Measurements from ENCODE around the gene ITGA4. TPM values are rescaled to one million over a fixed set of nuclear protein-coding genes. Genes with fewer than 3 reads are reported as not detected.

ITGA4 gene
- total and polyA plus RNA-seq, 8 donors: 0.15 to 5.8 (median 0.84) TPM

- Histone ChIP-seq H3K27ac (no peak overlapping the region), H3K27me3 (peaks cover 0 to 2% (median 0%) of the 10 kb centered on the region in 4 donors), H3K9me3 (no peaks in the 10 kb centered on the region), H3K36me3 (no peaks in the 10 kb centered on the region), H3K4me3 (no peak overlapping the region), H3K4me1 (no peaks in the 10 kb centered on the region)
- ATAC-seq (no peak), DNase-seq (no peak), FAIRE-seq (no peak)
- TF ChIP-seq, protein P1, sequence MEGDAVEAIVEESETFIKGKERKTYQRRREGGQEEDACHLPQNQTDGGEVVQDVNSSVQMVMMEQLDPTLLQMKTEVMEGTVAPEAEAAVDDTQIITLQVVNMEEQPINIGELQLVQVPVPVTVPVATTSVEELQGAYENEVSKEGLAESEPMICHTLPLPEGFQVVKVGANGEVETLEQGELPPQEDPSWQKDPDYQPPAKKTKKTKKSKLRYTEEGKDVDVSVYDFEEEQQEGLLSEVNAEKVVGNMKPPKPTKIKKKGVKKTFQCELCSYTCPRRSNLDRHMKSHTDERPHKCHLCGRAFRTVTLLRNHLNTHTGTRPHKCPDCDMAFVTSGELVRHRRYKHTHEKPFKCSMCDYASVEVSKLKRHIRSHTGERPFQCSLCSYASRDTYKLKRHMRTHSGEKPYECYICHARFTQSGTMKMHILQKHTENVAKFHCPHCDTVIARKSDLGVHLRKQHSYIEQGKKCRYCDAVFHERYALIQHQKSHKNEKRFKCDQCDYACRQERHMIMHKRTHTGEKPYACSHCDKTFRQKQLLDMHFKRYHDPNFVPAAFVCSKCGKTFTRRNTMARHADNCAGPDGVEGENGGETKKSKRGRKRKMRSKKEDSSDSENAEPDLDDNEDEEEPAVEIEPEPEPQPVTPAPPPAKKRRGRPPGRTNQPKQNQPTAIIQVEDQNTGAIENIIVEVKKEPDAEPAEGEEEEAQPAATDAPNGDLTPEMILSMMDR (IDR thresholded peaks at IDR 0.05): no peak
- intact Hi-C loops (cut with DNase I): no loop called here
- WGBS, 2 donors: 89 to 94% methylated on average over 1 of the region's 1 CpG
Observed at GRCh38 chr2:181483876-181484275, 26.7 kb downstream of the ITGA4 start.

GRCh38 chr2:181484851-181485637 is 27.9 kb downstream of the ITGA4 start:
- TF ChIP-seq, protein P1 (IDR thresholded peaks at IDR 0.05): no peak
- H3K4me3 ChIP-seq: no peak overlapping the region
- H3K27ac ChIP-seq: no peak overlapping the region
- 52 to 61% methylated on average over 5 of the region's 5 CpGs for WGBS, 2 donors
- DNase-seq (no peak), ATAC-seq (no peak), FAIRE-seq (no peak)
- H3K27me3 ChIP-seq: peaks cover 0 to 2% (median 0%) of the 10 kb centered on the region in 4 donors
- no peaks in the 10 kb centered on the region for H3K4me1 ChIP-seq
- H3K36me3 ChIP-seq: no peaks in the 10 kb centered on the region
- H3K9me3 ChIP-seq: no peaks in the 10 kb centered on the region
- intact Hi-C loops (cut with DNase I): no loop called here

GRCh38 chr2:181485638-181485946 is 28.4 kb downstream of the ITGA4 start:
- DNase-seq (no peak), ATAC-seq (no peak), FAIRE-seq (no peak)
- WGBS, 2 donors: 13 to 19% methylated on average over 3 of the region's 3 CpGs
- Histone ChIP-seq H3K27me3 (peaks cover 0 to 2% (median 0%) of the 10 kb centered on the region in 4 donors), H3K27ac (no peak overlapping the region), H3K9me3 (no peaks in the 10 kb centered on the region), H3K4me3 (no peak overlapping the region), H3K4me1 (no peaks in the 10 kb centered on the region), H3K36me3 (no peaks in the 10 kb centered on the region)
- intact Hi-C loops (cut with DNase I): no loop called here
- TF ChIP-seq, protein P1 (IDR thresholded peaks at IDR 0.05): no peak

DNA sequence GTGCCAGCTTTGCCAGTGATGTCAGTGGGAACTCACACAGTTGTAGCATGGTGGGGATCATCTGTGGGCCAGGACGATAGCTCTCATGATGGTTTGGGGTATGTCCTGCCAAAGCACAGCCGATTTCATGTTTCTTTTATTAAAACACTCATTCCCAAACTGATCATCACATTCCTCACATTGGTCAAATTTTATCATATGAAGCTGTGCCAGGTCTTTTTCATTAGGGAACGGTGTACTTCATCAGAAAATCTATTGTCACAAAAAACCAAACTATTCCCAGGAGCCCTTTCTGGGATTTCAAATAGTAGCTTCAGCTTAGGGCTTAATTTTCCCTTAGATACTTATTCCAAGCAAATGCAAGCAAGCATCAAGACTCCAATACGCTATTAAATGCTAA is 42.0 kb downstream of the ITGA4 start:
- Histone ChIP-seq H3K4me3 (no peak overlapping the region), H3K9me3 (no peaks in the 10 kb centered on the region), H3K4me1 (no peaks in the 10 kb centered on the region), H3K27me3 (no peaks in the 10 kb centered on the region), H3K36me3 (no peaks in the 10 kb centered on the region), H3K27ac (no peak overlapping the region)
- 51 to 70% methylated on average over 4 of the region's 4 CpGs for WGBS, 2 donors
- DNase-seq: no peak
- intact Hi-C loops (cut with DNase I): no loop called here
- FAIRE-seq: no peak
- TF ChIP-seq, protein P1 (IDR thresholded peaks at IDR 0.05): no peak
- ATAC-seq: no peak

DNA sequence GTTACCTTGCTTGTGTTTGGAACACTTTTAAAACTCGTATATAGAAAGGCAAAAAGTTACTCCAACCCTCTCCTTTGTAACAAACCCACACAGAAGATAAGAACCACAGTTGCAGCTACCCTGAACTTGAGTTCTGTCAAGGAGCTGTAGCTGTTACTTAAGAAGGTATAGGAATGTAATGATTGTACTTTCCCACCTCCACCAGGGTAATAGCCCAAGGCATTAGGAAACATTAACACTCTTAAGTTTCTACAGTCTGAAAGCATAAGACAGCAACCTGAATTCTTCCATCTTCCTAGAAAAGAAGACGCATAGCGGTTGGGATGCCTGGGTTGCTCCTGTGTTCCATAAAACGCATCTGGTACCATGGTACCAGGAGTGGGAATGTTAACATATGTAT is 43.0 kb downstream of the ITGA4 start:
- Histone ChIP-seq H3K9me3 (no peaks in the 10 kb centered on the region), H3K4me1 (no peaks in the 10 kb centered on the region), H3K4me3 (no peak overlapping the region), H3K27ac (no peak overlapping the region), H3K27me3 (no peaks in the 10 kb centered on the region), H3K36me3 (no peaks in the 10 kb centered on the region)
- ATAC-seq (no peak), DNase-seq (no peak), FAIRE-seq (no peak)
- 70 to 76% methylated on average over 4 of the region's 4 CpGs for whole genome bisulfite sequencing, 2 donors
- intact Hi-C loops (cut with DNase I): no loop called here
- TF ChIP-seq, protein P1 (IDR thresholded peaks at IDR 0.05): no peak

All from pancreas (tissue), 10 donors.